RKO (cell line): ENCODE data around the gene TRAF5.
A peak's percentile ranks its signal among the peaks of the same experiment; 100 is the strongest.

Experiments
- DNase-seq: peaks from one replicate; pipeline ENCODE4 v3.0.0-alpha.2; 2016; ENCODE audit warnings: low spot score

TRAF5 gene

GRCh38 chr1:211328084-211328694 lies 1.6 kb downstream of the TRAF5 start:
- no peak for DNase-seq

GRCh38 chr1:211328866-211329475 lies 2.3 kb downstream of the TRAF5 start:
- DNase-seq: no peak

GRCh38 chr1:211329764-211330201 lies 3.1 kb downstream of the TRAF5 start:
- DNase-seq: no peak

- no peak for DNase-seq
Observed at GRCh38 chr1:211330282-211330936, 3.8 kb downstream of the TRAF5 start.

GRCh38 chr1:211331011-211331709 lies 4.5 kb downstream of the TRAF5 start:
- no peak for DNase-seq

- DNase-seq: no peak
Observed at GRCh38 chr1:211332036-211332616, 5.5 kb downstream of the TRAF5 start.

GRCh38 chr1:211332830-211333229 lies 6.2 kb downstream of the TRAF5 start:
- DNase-seq: no peak

GRCh38 chr1:211333906-211334305 lies 7.3 kb downstream of the TRAF5 start:
- no peak for DNase-seq

- peak; percentile 77 for DNase-seq
Observed at GRCh38 chr1:211334986-211335385, 8.4 kb downstream of the TRAF5 start.

GRCh38 chr1:211335522-211336157 lies 9.0 kb downstream of the TRAF5 start:
- DNase-seq: no peak

GRCh38 chr1:211336161-211336560 lies 9.5 kb downstream of the TRAF5 start:
- no peak for DNase-seq

- no peak for DNase-seq
Observed at GRCh38 chr1:211336775-211337174, 10.1 kb downstream of the TRAF5 start.

GRCh38 chr1:211337430-211338223 lies 11.0 kb downstream of the TRAF5 start:
- DNase-seq: no peak

GRCh38 chr1:211338224-211338620 lies 11.6 kb downstream of the TRAF5 start:
- no peak for DNase-seq

- no peak for DNase-seq
Observed at GRCh38 chr1:211339631-211340041, 13.0 kb downstream of the TRAF5 start.

GRCh38 chr1:211340622-211341507 lies 14.2 kb downstream of the TRAF5 start:
- DNase-seq: no peak

GRCh38 chr1:211341999-211342398 lies 15.4 kb downstream of the TRAF5 start:
- DNase-seq: no peak

- DNase-seq: no peak
Observed at GRCh38 chr1:211343607-211344006, 17.0 kb downstream of the TRAF5 start.

- no peak for DNase-seq
Observed at GRCh38 chr1:211344152-211344618, 17.6 kb downstream of the TRAF5 start.

GRCh38 chr1:211345719-211346118 lies 19.1 kb downstream of the TRAF5 start:
- DNase-seq: no peak
